ENCODE data around the gene COL25A1. TPM values are rescaled to one million over a fixed set of nuclear protein-coding genes. Genes with fewer than 3 reads are reported as not detected.
"Not testable (repeated sequence)": the region's sequence is repeated elsewhere in the genome, so short reads cannot be mapped to it uniquely, and the experiment has no call there.

COL25A1 gene
- polyA plus RNA-seq, 1 donor, result 4.5 TPM

DNA sequence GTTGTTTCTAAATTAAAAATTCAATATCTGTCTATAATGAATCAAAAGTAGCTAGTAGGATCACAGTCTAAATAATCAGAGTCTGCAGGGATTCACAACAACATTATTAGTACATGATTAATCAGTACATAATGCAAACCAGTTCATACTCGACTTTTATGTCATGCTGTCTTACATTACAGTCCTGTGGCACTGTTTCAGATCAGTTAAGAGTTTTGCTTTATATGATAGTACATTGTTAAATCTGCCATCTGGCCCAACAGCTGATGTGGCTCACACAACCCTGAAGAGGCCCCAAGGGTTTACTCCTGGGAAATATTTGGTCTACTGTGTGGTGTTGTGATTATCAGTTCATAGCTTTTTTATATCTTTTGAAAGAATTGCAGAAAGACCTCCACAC is 292.5 kb downstream of the COL25A1 start:
- DNase-seq, result no peak

DNA sequence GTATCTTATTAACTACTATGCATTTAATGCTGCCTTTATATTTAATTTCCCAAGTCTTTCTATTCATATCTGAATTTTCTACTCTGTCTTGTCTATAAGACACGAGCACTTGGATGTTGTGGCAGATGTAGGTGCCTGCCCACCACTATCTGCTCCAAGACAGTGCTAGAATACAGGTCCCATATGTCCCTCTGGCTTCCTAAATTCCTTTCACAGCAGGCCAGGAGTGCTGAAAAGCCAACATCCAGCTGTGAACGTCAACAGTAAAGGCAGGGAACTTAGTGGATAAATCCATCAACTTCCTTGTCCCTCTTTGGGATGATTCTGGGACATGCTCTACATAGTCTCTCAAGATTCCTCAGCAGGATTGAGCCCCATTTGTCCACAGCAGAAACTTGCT is 294.5 kb downstream of the COL25A1 start:
- no peak for DNase-seq

DNA sequence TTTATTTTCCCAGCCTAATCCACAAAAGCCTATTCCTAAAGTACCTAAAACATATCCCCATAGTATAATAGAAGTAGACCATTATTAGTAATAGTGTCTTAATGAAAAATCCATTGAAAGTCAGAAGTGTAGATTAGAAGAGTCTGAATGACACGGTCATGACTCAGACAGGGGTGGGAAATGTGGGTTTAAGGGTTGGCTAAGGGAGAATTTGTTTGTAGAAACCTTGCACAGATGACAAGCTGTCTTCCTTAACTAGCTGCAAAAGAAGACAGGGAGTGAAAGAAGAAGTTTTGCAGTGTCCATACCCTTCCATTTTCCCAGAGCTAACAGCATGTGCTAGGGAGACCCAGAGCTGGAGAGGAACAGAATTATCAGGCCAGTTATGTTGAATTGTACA is 296.9 kb downstream of the COL25A1 start:
- DNase-seq, result no peak

DNA sequence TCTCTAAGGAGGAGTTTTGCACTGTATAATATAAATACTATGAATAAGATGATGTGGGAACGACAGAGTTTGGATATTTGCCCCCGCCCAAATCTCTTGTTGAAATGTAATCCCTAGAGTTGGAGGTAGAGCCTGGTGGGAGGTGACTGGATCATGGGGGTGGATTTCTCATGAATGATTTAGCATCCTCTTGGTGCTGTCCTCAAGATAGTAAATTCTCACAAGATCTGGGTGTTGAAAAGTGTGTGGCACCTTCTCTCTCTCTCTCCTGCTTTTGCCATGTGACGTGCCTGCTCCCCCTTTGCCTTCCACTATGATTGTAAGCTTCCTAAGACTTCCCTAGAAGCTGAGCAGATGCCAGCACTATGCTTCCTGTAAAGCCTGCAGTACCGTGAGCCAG is 298.0 kb downstream of the COL25A1 start:
- no peak for DNase-seq

DNA sequence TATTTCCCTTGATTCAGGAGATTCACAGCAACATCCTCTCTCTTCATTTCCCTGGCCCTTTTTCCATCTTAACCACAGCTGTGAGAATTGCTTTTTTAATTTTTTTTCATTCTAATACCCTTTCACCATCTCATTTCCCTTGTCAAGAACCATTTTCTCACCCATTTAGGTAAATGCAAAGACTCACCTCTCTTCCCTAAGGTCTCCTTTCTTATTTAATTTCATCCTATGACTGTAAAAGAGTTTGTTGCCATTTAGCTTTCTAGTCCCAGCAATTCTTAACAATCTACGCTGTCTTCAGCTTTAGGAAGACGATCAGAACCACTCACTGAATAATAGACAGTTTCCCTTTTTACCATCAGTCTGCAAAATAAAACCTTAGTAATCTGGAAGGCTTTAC is 298.5 kb downstream of the COL25A1 start:
- DNase-seq, result no peak

DNA sequence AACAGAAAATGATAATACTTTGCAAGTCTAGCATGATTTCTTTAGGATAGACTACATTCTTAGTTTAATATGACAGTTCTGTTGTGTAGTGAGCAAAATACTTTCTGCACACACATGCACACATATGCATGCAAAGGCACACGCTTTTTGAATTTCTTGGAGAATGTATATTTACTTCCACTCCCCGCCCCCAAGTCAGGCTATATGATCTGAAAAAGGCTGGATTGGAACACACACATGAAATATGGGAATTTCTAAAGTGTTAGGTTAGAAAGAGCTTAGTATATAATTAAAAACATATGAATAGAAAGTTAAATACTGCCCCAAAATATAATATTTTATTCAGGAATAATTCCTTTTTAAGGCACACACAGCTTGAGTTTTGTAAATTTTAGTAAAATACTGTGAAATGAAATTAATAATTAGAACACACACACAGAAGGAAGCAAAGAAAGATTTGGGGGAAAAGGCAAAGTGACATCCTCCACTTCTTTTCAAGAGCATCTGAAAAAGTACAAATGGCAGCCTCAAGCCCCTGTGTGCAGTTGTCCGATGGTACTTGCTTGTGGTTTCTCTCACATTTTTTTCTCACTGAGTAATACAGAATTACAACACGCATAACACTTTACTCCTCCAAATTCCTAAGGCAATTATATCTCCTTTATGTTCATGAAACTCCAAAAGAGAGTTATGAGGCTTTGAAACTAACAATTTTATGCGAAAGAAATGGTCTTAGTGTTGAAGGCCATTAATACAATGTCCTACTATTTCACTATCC is 310.7 kb downstream of the COL25A1 start:
- DNase-seq, result no peak

DNA sequence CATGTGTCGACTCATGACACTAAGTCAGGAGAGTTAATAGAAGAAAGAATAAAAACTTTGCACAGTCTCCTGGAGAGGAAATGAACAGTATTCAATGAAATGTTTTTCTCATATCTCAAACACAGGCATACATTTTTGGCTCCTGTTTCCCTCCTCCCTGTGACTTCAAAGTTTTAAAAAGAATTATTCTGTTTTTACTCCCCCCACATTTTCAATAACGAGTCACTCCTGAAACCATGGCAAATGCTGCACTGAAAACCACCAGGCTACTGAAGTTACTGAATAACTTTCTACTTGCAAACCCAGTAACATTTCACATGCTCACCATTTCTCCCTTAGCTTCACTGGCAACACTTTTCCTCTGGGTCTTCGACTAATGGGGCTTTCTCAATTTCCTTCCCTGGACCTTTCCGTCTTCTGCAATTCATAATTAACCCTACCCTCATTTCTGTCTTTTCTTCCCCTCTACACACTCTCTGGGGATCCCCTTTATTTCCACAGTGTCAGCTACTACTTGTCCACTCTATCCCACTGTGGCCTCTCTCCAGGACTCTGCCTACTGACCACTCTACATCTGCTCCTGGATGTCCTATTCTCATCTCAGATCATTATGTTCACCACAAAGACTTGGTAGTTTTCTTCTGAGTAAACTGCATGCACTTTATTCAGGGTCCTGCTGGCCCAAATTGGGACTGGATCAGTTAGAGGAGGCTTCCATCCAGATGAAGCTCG is 313.8 kb downstream of the COL25A1 start:
- DNase-seq, result no peak

DNA sequence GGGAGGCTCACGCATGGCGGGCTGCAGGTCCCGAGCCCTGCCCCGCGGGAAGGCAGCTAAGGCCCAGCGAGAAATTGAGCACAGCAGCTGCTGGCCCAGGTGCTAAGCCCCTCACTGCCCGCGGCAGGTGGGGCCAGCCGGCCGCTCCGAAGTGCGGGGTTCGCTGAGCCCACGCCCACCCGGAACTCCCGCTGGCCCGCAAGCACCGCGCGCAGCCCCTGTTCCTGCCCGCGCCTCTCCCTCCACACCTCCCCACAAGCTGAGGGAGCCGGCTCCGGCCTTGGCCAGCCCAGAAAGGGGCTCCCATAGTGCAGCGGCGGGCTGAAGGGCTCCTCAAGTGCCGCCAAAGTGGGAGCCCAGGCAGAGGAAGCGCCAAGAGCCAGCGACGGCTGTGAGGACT is 318.0 kb downstream of the COL25A1 start:
- not testable (repeated sequence) for DNase-seq

DNA sequence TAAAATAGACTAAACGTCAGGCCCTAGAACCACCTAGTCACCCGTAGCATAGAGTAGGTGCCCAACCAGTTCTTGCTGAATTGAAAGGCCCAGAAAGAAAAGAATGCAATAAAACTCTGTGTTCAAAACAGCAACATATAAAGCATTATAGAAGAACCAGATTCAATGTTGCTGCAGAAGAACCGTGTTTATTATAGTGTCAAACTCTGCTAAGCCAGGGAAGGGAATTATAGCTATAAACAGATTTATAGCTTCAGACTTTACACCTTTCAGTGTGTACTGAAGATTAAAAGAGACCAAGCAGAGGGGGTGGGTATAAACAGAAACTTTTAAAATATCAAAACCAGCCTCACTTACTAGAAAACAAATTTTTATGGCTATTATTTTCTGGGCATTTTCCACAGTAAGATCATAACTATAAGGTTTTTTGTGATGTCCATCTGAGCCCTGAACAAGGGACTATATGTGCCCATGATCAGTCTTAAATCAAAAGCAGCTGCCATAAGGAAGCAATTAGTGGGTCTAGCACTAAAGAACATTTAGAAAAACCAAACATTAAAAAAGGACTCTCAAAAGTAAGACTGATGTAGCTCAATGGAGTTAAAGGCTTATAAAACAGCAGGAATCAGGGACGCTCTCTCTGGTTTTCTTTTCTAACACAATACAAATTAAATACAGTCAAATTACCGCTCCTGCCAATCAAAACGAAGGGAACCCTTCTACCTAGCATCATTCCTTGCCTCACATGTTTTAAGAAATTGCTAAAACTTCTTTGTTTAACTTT is 319.9 kb downstream of the COL25A1 start:
- DNase-seq, result no peak

DNA sequence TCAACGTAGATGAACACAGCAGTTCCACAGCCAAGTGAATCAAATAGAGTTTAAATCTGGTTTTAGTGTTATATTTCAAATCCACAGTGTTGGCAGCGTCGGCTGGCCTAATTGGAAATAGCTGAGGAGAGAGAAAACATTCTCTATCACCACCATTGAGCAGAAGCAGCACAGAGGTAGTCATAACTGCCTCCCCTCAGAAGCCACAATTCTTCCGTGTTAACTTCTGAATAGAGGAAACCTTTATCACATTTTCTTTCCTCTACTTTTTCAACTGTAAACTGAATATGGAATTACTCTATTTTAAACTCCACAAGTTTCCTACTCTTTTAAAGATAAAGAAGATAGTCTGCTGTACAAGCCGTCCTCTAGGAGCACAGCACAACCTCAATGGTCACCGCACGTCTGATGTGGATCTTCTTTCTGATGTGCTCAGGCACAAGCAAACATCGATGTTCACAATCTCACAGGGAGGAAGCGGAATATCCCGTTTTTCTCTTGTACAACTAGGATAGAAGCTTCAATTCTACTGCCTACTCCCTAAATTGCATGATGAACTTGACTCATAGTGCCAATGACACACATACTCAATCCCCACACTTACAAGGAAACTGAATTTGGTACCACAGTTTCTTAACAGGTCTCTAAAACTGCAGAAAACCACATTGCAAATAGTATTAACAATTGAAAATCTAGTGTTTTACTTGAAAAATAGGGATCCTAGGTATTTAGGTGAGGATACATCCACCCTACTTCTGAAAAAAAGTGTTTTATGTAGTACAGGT is 321.8 kb downstream of the COL25A1 start:
- no peak for DNase-seq

DNA sequence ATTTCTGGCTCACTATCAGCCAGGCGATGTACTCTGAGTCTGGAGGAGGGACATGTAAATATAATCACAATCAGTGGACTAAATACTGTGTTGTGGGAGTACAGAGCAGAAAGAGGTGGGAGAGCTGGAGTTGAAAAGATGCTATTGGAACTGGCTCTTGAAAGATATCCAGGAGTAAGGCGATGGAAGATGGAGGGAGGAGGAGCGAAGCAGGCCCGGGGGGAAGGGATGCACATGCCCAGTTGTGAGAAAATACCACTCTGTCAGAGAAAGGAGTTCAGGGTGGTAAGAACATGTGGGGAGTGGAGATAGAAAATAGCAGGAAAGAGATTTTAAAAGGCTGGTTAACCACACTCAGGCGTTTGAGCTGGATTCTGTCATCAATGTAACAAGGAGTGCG is 322.7 kb downstream of the COL25A1 start:
- no peak for DNase-seq

DNA sequence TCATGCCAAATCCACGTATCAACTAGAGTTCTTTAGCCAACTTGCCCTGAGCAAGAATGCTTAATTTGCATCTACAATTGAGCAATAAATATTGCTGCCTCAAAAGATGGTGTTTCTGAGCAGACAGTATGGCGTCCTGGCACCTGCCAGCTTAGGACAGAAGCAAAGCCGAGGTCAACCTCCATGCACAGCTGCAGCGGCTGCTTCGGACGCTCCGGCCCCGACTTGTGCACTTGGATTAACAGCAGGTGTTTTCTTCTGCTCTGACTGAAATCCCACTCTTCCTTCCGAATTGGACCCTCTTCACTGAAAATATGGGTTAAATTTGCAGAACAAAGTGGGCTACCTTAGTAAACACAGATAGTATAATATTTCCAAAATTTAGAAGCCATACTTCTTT is 324.4 kb downstream of the COL25A1 start:
- DNase-seq, result no peak

DNA sequence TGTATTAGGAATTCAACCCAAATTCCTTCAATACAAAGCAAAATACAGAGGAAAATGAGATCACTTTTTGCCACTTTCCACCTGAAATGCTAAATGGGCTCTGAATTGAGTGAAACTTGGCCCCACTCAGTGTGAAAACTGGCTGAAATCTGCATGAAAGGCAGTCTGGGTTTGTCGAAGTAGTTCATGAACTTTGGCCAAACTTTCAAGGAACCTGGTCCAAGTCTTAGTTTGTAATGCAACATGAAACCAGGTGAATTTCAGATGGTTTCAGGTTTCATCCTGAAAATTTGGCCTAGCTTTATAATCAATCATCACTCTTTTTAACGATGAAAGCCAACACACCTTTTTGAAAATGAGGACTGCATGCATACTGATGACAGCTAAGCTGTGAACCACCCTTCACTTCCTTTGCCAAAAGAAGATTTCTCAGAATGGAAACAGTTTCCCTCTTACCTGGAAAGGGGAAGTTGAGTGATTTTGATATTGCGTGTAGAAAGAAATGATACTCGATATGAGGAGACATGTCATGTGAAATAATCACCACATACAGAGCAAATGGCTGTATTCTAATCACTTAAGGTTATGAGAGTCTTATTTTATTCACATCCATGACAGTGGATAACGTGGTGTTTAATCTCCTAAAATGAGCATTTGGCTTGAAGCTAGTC is 329.7 kb downstream of the COL25A1 start:
- DNase-seq, result peak; percentile 3

DNA sequence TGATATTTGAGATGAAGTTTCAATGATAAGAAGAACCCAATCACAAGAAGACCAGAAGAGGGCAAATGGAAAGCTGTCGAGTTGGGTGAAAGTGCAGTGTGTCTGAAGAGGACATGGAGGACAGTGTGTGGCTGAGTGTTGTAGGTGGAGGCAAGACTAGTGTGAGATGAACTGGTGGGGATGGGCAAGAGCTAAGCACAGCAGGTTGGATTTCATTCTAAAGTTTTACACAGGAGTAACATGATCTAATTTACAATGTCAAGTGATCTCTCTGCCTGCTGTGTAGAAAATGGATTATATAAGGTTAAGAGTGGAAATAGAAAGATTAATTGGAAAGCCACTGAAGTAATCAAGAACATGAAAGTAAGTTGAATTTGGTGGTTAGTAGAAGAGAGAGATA is 331.0 kb downstream of the COL25A1 start:
- no peak for DNase-seq

DNA sequence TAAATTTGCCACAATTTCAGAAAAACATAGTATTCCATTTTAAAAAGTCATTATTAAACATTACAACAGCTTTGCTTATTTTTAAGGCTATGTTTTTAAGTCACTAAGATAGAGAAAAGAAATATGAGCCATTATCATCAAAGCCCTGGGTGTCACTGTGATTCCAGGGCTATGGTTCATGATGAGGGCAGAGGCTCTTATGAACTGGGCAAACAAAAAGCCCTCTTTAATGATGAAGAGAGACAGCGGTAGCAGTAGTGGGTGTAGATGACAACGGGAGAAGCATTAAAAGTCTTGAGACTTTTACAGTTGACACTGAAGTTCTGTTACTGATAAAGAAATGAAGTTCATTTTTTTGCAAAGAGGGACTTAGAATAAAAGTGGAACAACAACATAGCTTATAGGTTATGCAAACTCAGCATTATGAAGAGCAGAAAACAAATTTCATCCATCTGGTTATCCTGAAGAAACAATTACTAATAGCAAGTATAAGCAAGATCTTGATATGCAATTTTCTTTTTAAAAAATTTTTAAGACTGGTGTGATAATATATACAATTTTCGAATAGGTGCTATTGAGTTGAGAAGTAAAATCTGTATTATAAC is 336.9 kb downstream of the COL25A1 start:
- DNase-seq, result no peak

DNA sequence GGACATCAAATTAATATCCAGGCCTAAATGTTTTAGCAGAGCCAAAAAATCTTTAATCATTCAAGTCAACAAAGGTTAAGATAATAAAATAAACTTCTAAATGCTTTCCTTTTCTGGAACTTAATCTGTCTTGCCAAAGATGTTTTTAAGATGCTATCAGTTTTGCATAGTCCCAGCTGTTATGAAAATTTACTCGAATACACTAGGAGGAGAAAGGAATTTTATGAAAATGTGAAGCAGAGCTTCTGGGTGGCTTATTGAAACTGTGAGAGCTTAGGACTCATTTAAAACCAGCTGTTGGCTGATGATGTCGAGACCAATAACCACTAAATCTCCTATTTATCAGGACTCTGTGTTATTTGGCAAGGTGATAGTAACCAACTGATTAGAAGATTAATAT is 337.4 kb downstream of the COL25A1 start:
- DNase-seq, result no peak

DNA sequence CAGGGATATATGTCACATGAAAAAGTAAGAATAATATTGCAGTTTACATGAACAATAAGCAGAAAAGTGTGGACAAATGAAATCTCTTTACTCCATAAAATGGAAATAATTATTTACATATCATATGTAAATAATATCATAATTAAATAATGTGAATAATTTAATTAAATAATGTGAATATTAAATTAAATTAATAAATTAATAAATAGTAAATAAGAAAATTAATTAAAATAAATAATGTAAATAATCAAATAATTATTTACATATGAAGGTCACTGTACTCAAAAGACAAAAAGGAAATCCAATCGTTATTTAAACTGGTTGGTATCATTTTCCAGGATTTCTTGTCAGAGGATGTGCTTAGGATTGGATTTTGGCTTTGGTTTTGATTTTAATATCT is 338.5 kb downstream of the COL25A1 start:
- no peak for DNase-seq

DNA sequence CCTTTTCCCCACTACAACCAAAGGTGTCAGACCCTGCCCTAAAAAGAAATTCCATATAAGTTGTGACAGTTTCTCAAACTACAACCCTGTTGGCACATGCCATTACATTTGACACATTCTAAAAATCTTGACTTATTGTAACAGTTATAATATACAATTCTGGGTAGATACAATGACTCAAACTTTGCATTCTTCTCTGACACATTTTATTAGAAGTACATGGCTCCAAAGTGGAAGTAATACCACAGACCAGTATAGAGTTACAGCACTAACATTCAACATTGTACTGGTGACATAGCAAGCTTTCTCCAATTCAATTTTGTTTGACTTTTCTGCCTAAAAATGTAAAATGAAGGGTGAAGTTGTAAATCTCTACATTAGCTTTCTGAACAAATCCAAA is 343.0 kb downstream of the COL25A1 start:
- no peak for DNase-seq

DNA sequence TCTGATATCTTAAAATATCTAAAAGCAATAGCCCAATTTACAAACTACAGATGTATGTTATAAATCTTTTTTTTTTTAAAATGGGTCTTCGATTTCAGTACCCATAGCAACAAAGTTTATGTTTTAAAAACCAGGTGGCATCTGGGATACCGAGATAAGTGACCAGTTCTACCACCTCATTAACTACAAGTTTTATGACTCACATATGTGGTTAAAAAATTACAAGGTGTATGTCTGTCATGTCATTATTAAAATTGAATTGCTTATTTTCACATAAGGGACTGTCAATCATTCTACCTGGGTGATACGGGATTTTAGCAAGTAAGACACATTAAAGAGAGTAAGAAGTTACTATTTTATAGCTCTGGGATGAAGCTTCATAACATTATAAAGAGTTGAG is 347.6 kb downstream of the COL25A1 start:
- DNase-seq, result no peak

DNA sequence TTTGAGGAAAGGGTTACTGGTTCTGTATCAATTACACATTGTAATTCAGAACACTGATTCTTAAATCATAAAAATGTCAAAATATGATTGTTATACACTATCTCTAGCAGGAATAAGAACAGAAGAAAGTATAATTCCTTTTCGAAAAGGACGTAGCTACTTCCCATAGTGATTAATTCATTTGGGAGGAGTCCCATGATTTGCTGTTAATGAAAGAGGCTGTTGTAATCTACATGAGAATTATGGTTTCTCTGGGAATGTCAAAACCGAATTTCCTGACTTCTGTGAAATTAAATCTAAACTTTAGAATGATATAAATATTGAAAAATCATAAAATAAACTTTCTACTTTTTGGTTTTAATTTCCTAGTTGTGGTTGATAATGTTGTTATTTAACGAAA is 348.5 kb downstream of the COL25A1 start:
- no peak for DNase-seq

DNA sequence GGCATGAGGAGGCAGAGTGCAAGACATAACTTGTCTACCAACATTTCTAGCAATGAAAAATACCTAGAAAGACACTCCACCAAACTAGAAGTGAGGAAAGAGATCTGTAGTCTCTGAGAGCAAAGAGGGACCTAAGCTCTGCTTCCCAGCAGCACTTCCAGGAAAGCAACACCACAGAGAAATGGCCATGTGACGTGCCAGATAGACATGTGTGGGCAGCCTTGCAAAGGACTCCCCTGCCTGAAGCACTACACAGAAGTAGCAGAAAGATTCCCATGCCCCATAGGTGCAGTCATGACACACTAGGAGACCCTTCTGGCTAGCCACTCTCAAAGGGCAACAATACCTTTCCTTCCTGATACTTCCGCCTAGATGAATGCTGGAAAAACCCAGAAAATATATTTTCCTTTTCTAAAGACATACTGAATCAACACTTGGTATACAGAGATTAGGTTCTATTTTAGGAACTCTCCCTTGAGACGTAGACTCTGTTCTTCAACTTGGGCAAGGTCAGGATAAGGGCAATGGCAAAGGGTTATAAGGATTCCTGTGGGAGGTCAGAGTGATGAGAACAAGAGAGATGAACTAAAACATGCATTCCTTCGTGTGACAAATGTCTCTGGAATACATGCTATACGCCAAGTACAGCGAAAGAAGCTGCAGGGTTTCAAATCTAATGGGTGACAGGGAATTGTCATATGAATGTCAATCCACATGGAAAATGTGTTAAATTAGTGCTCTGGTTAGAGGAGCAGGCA is 352.1 kb downstream of the COL25A1 start:
- DNase-seq, result no peak

Measured in hindlimb muscle (tissue), 1 donor.